Fibroblast of lung (primary cell): Measurements from ENCODE around the gene TWIST2. TPM values are rescaled to one million over a fixed set of nuclear protein-coding genes. Genes with fewer than 3 reads are reported as not detected.

ENCODE experiments used
- DNase-seq, 2 donors: peaks; one replicate each; pipeline versions ENCODE4 v3.0.0 to v3.0.0-alpha.2; 2010; ENCODE audit warnings: low read depth in 2 of 2
- H2AFZ ChIP-seq: 2 replicates; pipeline ENCODE4 v1.5.1; 2012; ENCODE audit warnings: low read length, control low read depth, inconsistent platforms
- H3K27ac ChIP-seq: 2 replicates; pipeline ENCODE4 v1.5.1; 2011; ENCODE audit warnings: low read length, control low read depth; ENCODE audit not compliant: insufficient read depth
- H3K27me3 ChIP-seq: 2 replicates; pipeline ENCODE4 v1.5.1; 2011; ENCODE audit warnings: mild to moderate bottlenecking, low read length; ENCODE audit not compliant: control insufficient read depth, insufficient read depth
- H3K36me3 ChIP-seq: 2 replicates; pipeline ENCODE4 v1.5.1; 2011; ENCODE audit warnings: low read length; ENCODE audit not compliant: control insufficient read depth, insufficient read depth
- H3K4me1 ChIP-seq: 2 replicates; pipeline ENCODE4 v1.5.1; 2011; ENCODE audit warnings: low read length; ENCODE audit not compliant: control insufficient read depth, insufficient read depth; ENCODE audit errors: extremely low read depth
- H3K4me2 ChIP-seq: 2 replicates; pipeline ENCODE4 v1.5.1; 2011; ENCODE audit warnings: low read length, control low read depth; ENCODE audit not compliant: insufficient read depth; ENCODE audit errors: extremely low read depth
- H3K4me3 ChIP-seq, 4 experiments: fragments of 200-600 bp in 1 of 4; sonication (generic) in 1 of 4; replicated peaks in 1 of 4; 2 replicates each; pipeline ENCODE4 v1.5.1; 2011 to 2016; ENCODE audit warnings: low read length in 4 of 4, low read depth in 3 of 4, mild to moderate bottlenecking in 3 of 4, control low read depth in 2 of 4, inconsistent platforms in 1 of 4, mixed read lengths in 1 of 4; ENCODE audit not compliant: insufficient read depth in 1 of 4; ENCODE audit errors: control extremely low read depth in 1 of 4
- H3K79me2 ChIP-seq: 2 replicates; pipeline ENCODE4 v1.5.1; 2012; ENCODE audit warnings: mild to moderate bottlenecking, low read length, inconsistent platforms; ENCODE audit not compliant: control insufficient read depth, insufficient read depth
- H3K9ac ChIP-seq: 2 replicates; pipeline ENCODE4 v1.5.1; 2011; ENCODE audit warnings: mild to moderate bottlenecking, low read length, control low read depth; ENCODE audit not compliant: insufficient read depth
- H3K9me3 ChIP-seq: 2 replicates; pipeline ENCODE4 v1.5.1; 2012; ENCODE audit warnings: low read depth, low read length; ENCODE audit not compliant: control insufficient read depth, insufficient read depth
- H4K20me1 ChIP-seq: 2 replicates; pipeline ENCODE4 v1.5.1; 2011; ENCODE audit warnings: low read length; ENCODE audit not compliant: control insufficient read depth, insufficient read depth; ENCODE audit errors: extremely low read depth
- CTCF ChIP-seq, 2 donors: IDR thresholded peaks in 1 of 2; conservative IDR thresholded peaks in 1 of 2; 1 replicate in 1 of 2; 2 replicates in 1 of 2; pipeline ENCODE4 v1.5.1; 2011 to 2012; ENCODE audit warnings: low read length in 2 of 2, control low read depth in 1 of 2, inconsistent platforms in 1 of 2, low read depth in 1 of 2, mild to moderate bottlenecking in 1 of 2
- EZH2 ChIP-seq: IDR thresholded peaks from 2 replicates; pipeline ENCODE4 v1.5.1; 2012; ENCODE audit warnings: low read length, control low read depth, mild to moderate bottlenecking; ENCODE audit errors: missing control alignments
- polyA plus RNA-seq, 2 donors: library from polyadenylated mRNA; depleted of rRNA in 1 of 2; stranded (reverse) in 1 of 2; unstranded in 1 of 2; fragments of >200 nt; gene quantifications; 2 replicates each; pipeline ENCODE4 v1.2.1, GENCODE V29; 2011 to 2012; ENCODE audit warnings: missing spikeins in 1 of 2
- total RNA-seq: library from RNA; depleted of rRNA; stranded (reverse); fragments of >200 nt; gene quantifications from 2 replicates; pipeline ENCODE4 v1.2.1, GENCODE V29; 2014

The TWIST2 gene
- total and polyA plus RNA-seq, 2 donors (not counting 1 experiment from before 2014, with no cell fraction given): 85.2 to 118 TPM

- H3K4me2 ChIP-seq: no peak overlapping the region
- no peak for DNase-seq
- H3K9me3 ChIP-seq: no peaks in the 10 kb centered on the region
- H3K4me3 ChIP-seq: no peak overlapping the region
- H3K9ac ChIP-seq: no peak overlapping the region
- TF ChIP-seq EZH2: no peak
- no peak for TF ChIP-seq CTCF (conservative IDR thresholded peaks at IDR 0.05 in 1 of 2, IDR thresholded peaks at IDR 0.05 in 1 of 2; ENCODE audit: low read depth in 1 of 2, low read length in 2 of 2)
- H3K79me2 ChIP-seq: no peaks in the 10 kb centered on the region
- no peaks in the 10 kb centered on the region for H3K36me3 ChIP-seq
- H3K27ac ChIP-seq: no peak overlapping the region
- no peaks in the 10 kb centered on the region for H4K20me1 ChIP-seq
- no peaks in the 10 kb centered on the region for H3K27me3 ChIP-seq
- H3K4me1 ChIP-seq: peaks cover 7% of the 10 kb centered on the region
- H2AFZ ChIP-seq: no peak overlapping the region
These were observed 108.8 kb downstream of the TWIST2 start for GRCh38 chr2:238956676-238957075.
